ENCODE data around the gene USH2A.

DNA sequence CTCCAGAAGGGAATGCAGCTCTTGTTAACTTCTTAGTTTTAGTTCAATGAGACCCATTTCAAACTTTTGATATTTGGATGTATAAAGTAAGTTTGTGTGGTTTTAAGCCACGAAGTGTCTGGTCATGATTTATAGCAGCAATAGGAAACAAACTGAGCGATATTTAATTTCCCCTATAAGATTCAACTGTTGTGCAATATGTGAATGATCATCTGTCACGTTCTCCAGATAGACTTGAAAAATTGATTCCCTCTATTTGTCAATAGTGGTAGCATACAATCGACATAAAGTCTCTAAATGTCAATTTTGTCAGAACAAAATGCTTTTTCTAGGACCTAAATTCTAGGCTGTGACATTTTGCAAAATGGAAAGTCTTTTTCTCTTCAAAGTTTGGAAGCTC, 616.0 kb downstream of the USH2A start:
- no peak for TF ChIP-seq EZH2 (IDR thresholded peaks at IDR 0.05; ENCODE audit: borderline replicate concordance, insufficient read depth, low read length, poor library complexity, severe bottlenecking)
- TF ChIP-seq, protein P1, sequence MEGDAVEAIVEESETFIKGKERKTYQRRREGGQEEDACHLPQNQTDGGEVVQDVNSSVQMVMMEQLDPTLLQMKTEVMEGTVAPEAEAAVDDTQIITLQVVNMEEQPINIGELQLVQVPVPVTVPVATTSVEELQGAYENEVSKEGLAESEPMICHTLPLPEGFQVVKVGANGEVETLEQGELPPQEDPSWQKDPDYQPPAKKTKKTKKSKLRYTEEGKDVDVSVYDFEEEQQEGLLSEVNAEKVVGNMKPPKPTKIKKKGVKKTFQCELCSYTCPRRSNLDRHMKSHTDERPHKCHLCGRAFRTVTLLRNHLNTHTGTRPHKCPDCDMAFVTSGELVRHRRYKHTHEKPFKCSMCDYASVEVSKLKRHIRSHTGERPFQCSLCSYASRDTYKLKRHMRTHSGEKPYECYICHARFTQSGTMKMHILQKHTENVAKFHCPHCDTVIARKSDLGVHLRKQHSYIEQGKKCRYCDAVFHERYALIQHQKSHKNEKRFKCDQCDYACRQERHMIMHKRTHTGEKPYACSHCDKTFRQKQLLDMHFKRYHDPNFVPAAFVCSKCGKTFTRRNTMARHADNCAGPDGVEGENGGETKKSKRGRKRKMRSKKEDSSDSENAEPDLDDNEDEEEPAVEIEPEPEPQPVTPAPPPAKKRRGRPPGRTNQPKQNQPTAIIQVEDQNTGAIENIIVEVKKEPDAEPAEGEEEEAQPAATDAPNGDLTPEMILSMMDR (IDR thresholded peaks at IDR 0.05; ENCODE audit: poor library complexity, severe bottlenecking) = no peak
- TF ChIP-seq RAD21 (conservative IDR thresholded peaks at IDR 0.05) = no peak
- no peak for TF ChIP-seq MXI1 (conservative IDR thresholded peaks at IDR 0.05; ENCODE audit: poor library complexity, severe bottlenecking)
